ENCODE measurements around the gene PDE6G. TPM values are rescaled to one million over a fixed set of nuclear protein-coding genes. Genes with fewer than 3 reads are reported as not detected.

PDE6G gene
- total RNA-seq, 1 donor from 2014 or later, result not detected

DNA sequence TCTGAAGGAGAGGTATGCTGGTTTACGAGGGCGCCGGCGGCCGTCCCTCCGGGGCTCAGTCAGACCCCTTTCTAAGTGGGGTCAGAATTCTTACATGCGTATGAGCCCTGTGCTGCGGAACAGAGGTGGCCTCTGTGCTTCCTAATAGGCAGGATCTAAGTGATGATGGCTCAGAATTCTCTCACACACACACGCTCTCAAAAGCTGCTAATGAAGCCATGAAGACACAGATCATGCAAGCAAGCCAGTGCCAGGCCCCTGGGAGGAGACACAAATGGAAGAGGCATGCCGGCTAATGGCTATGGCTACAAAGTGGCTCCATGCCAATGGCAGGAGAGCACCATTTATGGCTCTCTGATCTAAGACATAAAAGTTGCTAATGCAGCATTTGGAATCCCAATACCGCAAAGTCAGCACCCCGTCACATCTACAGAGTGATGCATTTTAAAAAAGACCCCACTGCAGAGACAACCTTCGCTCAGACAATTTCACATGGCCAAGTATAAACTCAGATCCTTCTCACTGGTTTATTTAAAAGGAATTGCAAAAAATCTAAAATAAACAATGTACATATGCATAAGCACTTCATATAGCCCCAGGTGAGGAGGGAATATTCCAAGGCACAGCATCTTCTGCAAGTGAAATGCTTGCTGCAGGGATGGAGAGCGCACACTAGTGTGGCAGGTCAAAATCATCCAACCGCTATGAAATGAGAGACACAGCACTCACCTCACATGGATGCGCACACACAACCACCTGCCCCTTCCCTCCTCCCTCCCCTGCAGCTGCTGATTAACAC lies 44.0 kb downstream of the PDE6G start:
- H3K36me3 ChIP-seq, result peaks cover 0 to 50% of the 10 kb centered on the region in 2 donors
- intact Hi-C loops (cut with DNase I), result no loop called here

GRCh38 chr17:81609541-81610311 lies 46.6 kb downstream of the PDE6G start:
- Histone ChIP-seq H3K9me3 (no peaks in the 10 kb centered on the region), H3K4me1 (peaks cover 5% of the 10 kb centered on the region), H3K27ac (no peak overlapping the region), H3K36me3 (peaks cover 0 to 61% of the 10 kb centered on the region in 2 donors), H3K27me3 (no peaks in the 10 kb centered on the region), H3K4me3 (no peak overlapping the region)
- intact Hi-C loops (cut with DNase I), result no loop called here
- TF ChIP-seq POLR2A (IDR thresholded peaks at IDR 0.05) (no peak), POLR2AphosphoS5 (IDR thresholded peaks at IDR 0.05; ENCODE audit: insufficient read depth in 1 of 2, low read depth in 1 of 2) (no peak), CTCF (IDR thresholded peaks at IDR 0.05) (no peak)
- DNase-seq (ENCODE audit: extremely low spot score in 2 of 2), result no peak

More for the DNA sequence above, 44.0 kb downstream of the PDE6G start:
- DNase-seq (ENCODE audit: extremely low spot score in 2 of 2), result no peak
- Histone ChIP-seq H3K4me3 (no peak overlapping the region), H3K27ac (no peak overlapping the region), H3K9me3 (no peaks in the 10 kb centered on the region), H3K4me1 (peaks cover 9% of the 10 kb centered on the region), H3K27me3 (no peaks in the 10 kb centered on the region)
- TF ChIP-seq POLR2AphosphoS5 (IDR thresholded peaks at IDR 0.05; ENCODE audit: insufficient read depth in 1 of 2, low read depth in 1 of 2) (no peak), CTCF (IDR thresholded peaks at IDR 0.05) (no peak), POLR2A (IDR thresholded peaks at IDR 0.05) (no peak)

DNA sequence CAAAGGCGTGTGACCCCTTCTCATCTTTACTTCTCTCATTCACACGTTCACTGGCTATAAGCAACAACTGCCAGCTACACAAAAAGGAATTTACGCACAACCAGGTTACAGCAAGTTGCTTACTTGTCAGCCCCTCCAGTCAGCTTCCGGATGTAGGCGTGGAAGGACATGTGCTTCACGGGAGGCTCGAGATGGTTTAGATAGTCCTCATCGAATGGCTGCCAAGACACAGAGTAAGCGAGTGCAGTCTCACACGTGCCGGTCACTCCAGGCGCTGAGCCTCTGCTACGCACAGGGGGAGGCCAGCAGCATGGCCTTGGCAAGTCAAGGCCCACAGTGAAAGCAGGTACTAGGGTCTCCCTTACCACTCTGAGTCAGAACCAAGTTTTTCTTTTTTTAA lies 47.7 kb downstream of the PDE6G start:
- H3K4me3 ChIP-seq, result no peak overlapping the region
- TF ChIP-seq POLR2A (IDR thresholded peaks at IDR 0.05), result no peak
- TF ChIP-seq CTCF (IDR thresholded peaks at IDR 0.05), result no peak
- TF ChIP-seq POLR2AphosphoS5 (IDR thresholded peaks at IDR 0.05; ENCODE audit: insufficient read depth in 1 of 2, low read depth in 1 of 2), result no peak
- intact Hi-C loops (cut with DNase I), result no loop called here
- no peak overlapping the region for H3K27ac ChIP-seq
- peaks cover 0 to 72% of the 10 kb centered on the region in 2 donors for H3K36me3 ChIP-seq
- no peak for DNase-seq (ENCODE audit: extremely low spot score in 2 of 2)
- no peaks in the 10 kb centered on the region for H3K27me3 ChIP-seq
- H3K9me3 ChIP-seq, result no peaks in the 10 kb centered on the region
- no peaks in the 10 kb centered on the region for H3K4me1 ChIP-seq

DNA sequence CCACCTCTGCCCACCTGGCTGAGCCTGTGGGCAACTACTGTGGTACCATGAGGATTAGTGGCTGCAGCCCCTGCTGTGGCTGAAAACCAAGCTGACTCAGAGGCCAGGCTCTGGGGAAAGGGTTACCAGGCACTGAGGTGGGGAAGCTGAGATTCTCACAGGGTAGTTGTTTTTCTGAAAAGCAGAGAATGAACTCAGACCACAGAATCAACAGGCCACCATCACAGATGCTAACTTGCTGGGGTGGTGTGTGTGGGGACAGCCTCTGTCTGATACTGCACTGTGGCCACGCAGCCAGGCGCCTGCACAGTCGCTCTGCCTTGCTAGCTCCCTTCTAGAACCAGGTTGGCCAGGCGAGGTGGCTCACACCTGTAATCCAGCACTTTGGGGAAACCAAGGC lies 48.3 kb downstream of the PDE6G start:
- intact Hi-C loops (cut with DNase I), result no loop called here
- Histone ChIP-seq H3K27ac (no peak overlapping the region), H3K4me3 (no peak overlapping the region), H3K36me3 (peaks cover 0 to 78% of the 10 kb centered on the region in 2 donors), H3K9me3 (no peaks in the 10 kb centered on the region), H3K4me1 (no peaks in the 10 kb centered on the region), H3K27me3 (no peaks in the 10 kb centered on the region)
- DNase-seq (ENCODE audit: extremely low spot score in 2 of 2), result no peak
- TF ChIP-seq CTCF (IDR thresholded peaks at IDR 0.05) (no peak), POLR2AphosphoS5 (IDR thresholded peaks at IDR 0.05; ENCODE audit: insufficient read depth in 1 of 2, low read depth in 1 of 2) (no peak), POLR2A (IDR thresholded peaks at IDR 0.05) (no peak)
